Panc1 (cell line): ENCODE results near the gene ULK3.

Experiments
- POLR2AphosphoS5 ChIP-seq: IDR thresholded peaks from 2 replicates; pipeline ENCODE4 v1.6.1; 2012; ENCODE audit warnings: mild to moderate bottlenecking, low read depth, low read length, moderate library complexity
- REST ChIP-seq, 2 experiments: IDR thresholded peaks; 2 replicates each; pipeline ENCODE4 v1.6.1; 2011 to 2012; ENCODE audit warnings: low read depth in 2 of 2, control low read depth in 1 of 2, low read length in 1 of 2, mild to moderate bottlenecking in 1 of 2, moderate library complexity in 1 of 2; ENCODE audit not compliant: insufficient read depth in 1 of 2
- SIN3A ChIP-seq: IDR thresholded peaks from 2 replicates; pipeline ENCODE4 v1.6.1; 2012; ENCODE audit warnings: low read depth, mild to moderate bottlenecking, low read length, moderate library complexity, borderline replicate concordance; ENCODE audit not compliant: insufficient read depth
- TCF7L2 ChIP-seq: IDR thresholded peaks from 2 replicates; pipeline ENCODE4 v1.6.1; 2011; ENCODE audit warnings: mild to moderate bottlenecking, low read depth, low read length, inconsistent platforms
- TF ChIP-seq, protein P1 (sequence below): fragments of 450-650 bp; IDR thresholded peaks from 2 replicates; pipeline ENCODE4 v1.5.1; 2017; ENCODE audit warnings: mild to moderate bottlenecking

GRCh38 chr15:74789741-74790079 lies 53.2 kb downstream of the ULK3 start:
- TF ChIP-seq, protein P1, sequence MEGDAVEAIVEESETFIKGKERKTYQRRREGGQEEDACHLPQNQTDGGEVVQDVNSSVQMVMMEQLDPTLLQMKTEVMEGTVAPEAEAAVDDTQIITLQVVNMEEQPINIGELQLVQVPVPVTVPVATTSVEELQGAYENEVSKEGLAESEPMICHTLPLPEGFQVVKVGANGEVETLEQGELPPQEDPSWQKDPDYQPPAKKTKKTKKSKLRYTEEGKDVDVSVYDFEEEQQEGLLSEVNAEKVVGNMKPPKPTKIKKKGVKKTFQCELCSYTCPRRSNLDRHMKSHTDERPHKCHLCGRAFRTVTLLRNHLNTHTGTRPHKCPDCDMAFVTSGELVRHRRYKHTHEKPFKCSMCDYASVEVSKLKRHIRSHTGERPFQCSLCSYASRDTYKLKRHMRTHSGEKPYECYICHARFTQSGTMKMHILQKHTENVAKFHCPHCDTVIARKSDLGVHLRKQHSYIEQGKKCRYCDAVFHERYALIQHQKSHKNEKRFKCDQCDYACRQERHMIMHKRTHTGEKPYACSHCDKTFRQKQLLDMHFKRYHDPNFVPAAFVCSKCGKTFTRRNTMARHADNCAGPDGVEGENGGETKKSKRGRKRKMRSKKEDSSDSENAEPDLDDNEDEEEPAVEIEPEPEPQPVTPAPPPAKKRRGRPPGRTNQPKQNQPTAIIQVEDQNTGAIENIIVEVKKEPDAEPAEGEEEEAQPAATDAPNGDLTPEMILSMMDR, result no peak
- TF ChIP-seq REST (IDR thresholded peaks at IDR 0.05; ENCODE audit: insufficient read depth in 1 of 2, low read depth in 2 of 2, low read length in 1 of 2) (no peak), POLR2AphosphoS5 (no peak), TCF7L2 (no peak), SIN3A (no peak)
